Liver (tissue), 9 donors: ENCODE results near the gene DPF3. TPM values are rescaled to one million over a fixed set of nuclear protein-coding genes. Genes with fewer than 3 reads are reported as not detected.

Experiments
- DNase-seq: peaks from one replicate; pipeline ENCODE4 v3.0.0-alpha.2; 2017; ENCODE audit warnings: low spot score
- H3K27ac ChIP-seq, 2 donors: one replicate each; pipeline ENCODE4 v1.7.0; 2013; ENCODE audit warnings: inconsistent platforms in 2 of 2, low read length in 2 of 2, control low read depth in 1 of 2, low read depth in 1 of 2, mild to moderate bottlenecking in 1 of 2
- H3K27me3 ChIP-seq, 4 donors: one replicate each; pipeline versions ENCODE4 v1.6.1 to v1.7.0; 2013; ENCODE audit warnings: low read length in 3 of 4, inconsistent platforms in 1 of 4, mild to moderate bottlenecking in 1 of 4, moderate library complexity in 1 of 4; ENCODE audit not compliant: control insufficient read depth in 4 of 4, insufficient read depth in 4 of 4
- H3K36me3 ChIP-seq, 4 donors: one replicate each; pipeline versions ENCODE4 v1.6.1 to v1.7.0; 2013; ENCODE audit warnings: low read length in 3 of 4, mild to moderate bottlenecking in 3 of 4, low read depth in 1 of 4, moderate library complexity in 1 of 4; ENCODE audit not compliant: control insufficient read depth in 4 of 4, insufficient read depth in 3 of 4
- H3K4me1 ChIP-seq, 4 donors: one replicate each; pipeline versions ENCODE4 v1.6.1 to v1.7.0; 2013; ENCODE audit warnings: low read length in 3 of 4, mild to moderate bottlenecking in 3 of 4, moderate library complexity in 1 of 4; ENCODE audit not compliant: control insufficient read depth in 4 of 4, insufficient read depth in 4 of 4
- H3K4me3 ChIP-seq, 3 donors: one replicate each; pipeline versions ENCODE4 v1.6.1 to v1.7.0; 2013; ENCODE audit warnings: low read length in 3 of 3, control low read depth in 1 of 3, low read depth in 1 of 3, mild to moderate bottlenecking in 1 of 3
- H3K9ac ChIP-seq, 2 donors: one replicate each; pipeline ENCODE4 v1.7.0; 2013; ENCODE audit warnings: low read length in 2 of 2, mild to moderate bottlenecking in 2 of 2, moderate library complexity in 2 of 2, control low read depth in 1 of 2, low read depth in 1 of 2
- H3K9me3 ChIP-seq, 4 donors: one replicate each; pipeline versions ENCODE4 v1.6.1 to v1.7.0; 2013; ENCODE audit warnings: low read length in 3 of 4; ENCODE audit not compliant: control insufficient read depth in 4 of 4
- EGR1 ChIP-seq, 2 donors: IDR thresholded peaks; 2 replicates each; pipeline ENCODE4 v1.6.1; 2016 to 2018; ENCODE audit warnings: antibody characterized with exemption in 2 of 2, low read depth in 2 of 2
- FOXA1 ChIP-seq: IDR thresholded peaks from 2 replicates; pipeline ENCODE4 v1.6.1; 2016; ENCODE audit warnings: antibody characterized with exemption
- FOXA2 ChIP-seq: IDR thresholded peaks from 2 replicates; pipeline ENCODE4 v1.6.1; 2016; ENCODE audit warnings: antibody characterized with exemption
- GABPA ChIP-seq, 2 donors: IDR thresholded peaks in 1 of 2; conservative IDR thresholded peaks in 1 of 2; 2 replicates each; pipeline ENCODE4 v1.6.1; 2016; ENCODE audit warnings: antibody characterized with exemption in 2 of 2, mild to moderate bottlenecking in 1 of 2, moderate library complexity in 1 of 2
- HNF4A ChIP-seq, 2 donors: conservative IDR thresholded peaks; 2 replicates each; pipeline ENCODE4 v1.6.1; 2016; ENCODE audit warnings: antibody characterized with exemption in 2 of 2, mild to moderate bottlenecking in 2 of 2
- HNF4G ChIP-seq: IDR thresholded peaks from 2 replicates; pipeline ENCODE4 v1.6.1; 2016; ENCODE audit warnings: antibody characterized with exemption
- JUND ChIP-seq, 2 donors: IDR thresholded peaks; 2 replicates each; pipeline ENCODE4 v1.6.1; 2016; ENCODE audit warnings: antibody characterized with exemption in 2 of 2
- NR2F2 ChIP-seq: IDR thresholded peaks from 2 replicates; pipeline ENCODE4 v1.6.1; 2016; ENCODE audit warnings: antibody characterized with exemption
- RAD21 ChIP-seq, 2 donors: IDR thresholded peaks; 2 replicates each; pipeline ENCODE4 v1.6.1; 2016; ENCODE audit warnings: antibody characterized with exemption in 2 of 2, mild to moderate bottlenecking in 2 of 2
- RXRA ChIP-seq, 2 donors: IDR thresholded peaks; 2 replicates each; pipeline ENCODE4 v1.6.1; 2017 to 2018; ENCODE audit warnings: antibody characterized with exemption in 2 of 2, mild to moderate bottlenecking in 1 of 2
- SP1 ChIP-seq: IDR thresholded peaks from 2 replicates; pipeline ENCODE4 v1.6.1; 2018; ENCODE audit warnings: antibody characterized with exemption, mild to moderate bottlenecking
- TAF1 ChIP-seq: conservative IDR thresholded peaks from 2 replicates; pipeline ENCODE4 v1.6.1; 2016; ENCODE audit warnings: antibody characterized with exemption, mild to moderate bottlenecking
- YY1 ChIP-seq: IDR thresholded peaks from 2 replicates; pipeline ENCODE4 v1.6.1; 2016; ENCODE audit warnings: antibody characterized with exemption, mild to moderate bottlenecking
- WGBS: extraction: QIAGEN DNeasy Blood & Tissue Kit; methylation state at CpG from one replicate; pipeline ENCODE4 v1.1.7; 2013; 5-methylcytosine and 5-hydroxymethylcytosine counted together
- polyA plus RNA-seq, 2 donors: library from polyadenylated mRNA; stranded (reverse) in 1 of 2; unstranded in 1 of 2; fragments of 200-250 nt in 1 of 2; fragments of >200 nt in 1 of 2; fragmentation: Nextera tagmentation in 1 of 2; extraction: Ambion mirVana in 1 of 2; gene quantifications; one replicate each; pipeline versions ENCODE4 v1.2.1 to v1.2.3, GENCODE V29; 2013 to 2015
- total RNA-seq, 2 donors: library from RNA; depleted of rRNA; stranded (reverse); fragments of >200 nt; gene quantifications; one replicate each; pipeline ENCODE4 v1.2.3, GENCODE V29; 2014
- TF ChIP-seq, protein P1 (sequence below): fragments of 150-350 bp; IDR thresholded peaks from 2 replicates; pipeline ENCODE4 v1.5.1; 2017; ENCODE audit warnings: improper control_type of control experiment, low read depth, low read length; ENCODE audit not compliant: missing input control
- TF ChIP-seq, protein P2 (sequence below): IDR thresholded peaks from 2 replicates; pipeline ENCODE4 v1.6.1; 2016; ENCODE audit warnings: antibody characterized with exemption
- TF ChIP-seq, protein P3 (sequence below): IDR thresholded peaks from 2 replicates; pipeline ENCODE4 v1.6.1; 2016; ENCODE audit warnings: antibody characterized with exemption
- TF ChIP-seq, protein P4 (sequence below): IDR thresholded peaks from 2 replicates; pipeline ENCODE4 v1.6.1; 2016; ENCODE audit warnings: antibody characterized with exemption
- TF ChIP-seq, protein P5 (sequence below): IDR thresholded peaks from 2 replicates; pipeline ENCODE4 v1.6.1; 2016; ENCODE audit warnings: antibody characterized with exemption, mild to moderate bottlenecking
- donor health status: healthy.
- donor health status: healthy.
- donor health status: healthy.
- donor health status: healthy.
- donor health status: healthy.

DPF3 gene
- total and polyA plus RNA-seq, 4 donors = 1.1 to 23.2 (median 2.5) TPM

DNA sequence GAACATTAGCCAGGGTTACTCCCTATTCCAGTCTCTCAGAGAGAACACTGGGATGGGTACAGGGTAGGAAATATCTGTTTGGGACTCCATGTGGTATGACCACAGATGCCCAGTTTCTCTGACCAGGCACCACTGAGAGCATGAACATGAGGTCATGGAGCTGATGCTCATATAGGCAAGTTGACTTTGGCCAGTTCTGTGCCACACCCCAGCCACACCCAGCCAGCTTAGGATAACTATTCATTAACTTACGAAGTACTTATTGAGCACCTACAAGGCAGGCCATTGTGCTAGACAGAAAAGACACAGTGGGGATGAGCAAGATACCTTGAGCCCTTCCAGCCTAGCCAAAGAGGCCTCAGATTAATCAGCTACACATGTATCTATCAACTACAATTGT lies 262.5 kb downstream of the DPF3 start:
- 76% methylated on average over 1 of the region's 1 CpG for WGBS
- H3K9ac ChIP-seq = no peak overlapping the region

DNA sequence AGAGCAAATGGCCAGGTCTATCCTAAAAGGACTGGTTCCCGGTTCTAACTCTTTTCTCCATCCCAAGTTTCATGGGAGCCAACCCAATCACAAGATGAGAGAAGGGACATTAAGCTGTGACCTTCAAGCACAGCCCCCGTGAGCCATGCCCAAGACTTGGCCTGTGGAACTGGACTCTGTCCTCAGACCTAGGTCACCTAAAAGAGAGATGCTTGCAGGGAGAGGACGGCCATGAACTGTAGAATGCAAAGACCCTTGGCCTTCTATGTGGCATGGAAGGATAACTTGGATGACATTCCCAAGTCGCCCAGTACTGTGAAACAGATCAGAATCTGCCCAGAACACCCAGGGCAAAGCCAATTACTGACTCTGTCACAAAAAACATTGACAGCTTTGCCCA lies 263.5 kb downstream of the DPF3 start:
- no peaks in the 10 kb centered on the region for H3K9me3 ChIP-seq

More for the DNA sequence above, 262.5 kb downstream of the DPF3 start:
- no peaks in the 10 kb centered on the region for H3K27me3 ChIP-seq
- H3K27ac ChIP-seq = no peak overlapping the region
- H3K36me3 ChIP-seq = no peaks in the 10 kb centered on the region
- TF ChIP-seq TAF1 (no peak), EGR1 (IDR thresholded peaks at IDR 0.05; ENCODE audit: low read depth in 2 of 2) (no peak), SP1 (no peak), FOXA1 (no peak), RAD21 (IDR thresholded peaks at IDR 0.05) (no peak), RXRA (IDR thresholded peaks at IDR 0.05) (no peak), HNF4A (conservative IDR thresholded peaks at IDR 0.05) (no peak), FOXA2 (no peak)
- TF ChIP-seq, protein P1, sequence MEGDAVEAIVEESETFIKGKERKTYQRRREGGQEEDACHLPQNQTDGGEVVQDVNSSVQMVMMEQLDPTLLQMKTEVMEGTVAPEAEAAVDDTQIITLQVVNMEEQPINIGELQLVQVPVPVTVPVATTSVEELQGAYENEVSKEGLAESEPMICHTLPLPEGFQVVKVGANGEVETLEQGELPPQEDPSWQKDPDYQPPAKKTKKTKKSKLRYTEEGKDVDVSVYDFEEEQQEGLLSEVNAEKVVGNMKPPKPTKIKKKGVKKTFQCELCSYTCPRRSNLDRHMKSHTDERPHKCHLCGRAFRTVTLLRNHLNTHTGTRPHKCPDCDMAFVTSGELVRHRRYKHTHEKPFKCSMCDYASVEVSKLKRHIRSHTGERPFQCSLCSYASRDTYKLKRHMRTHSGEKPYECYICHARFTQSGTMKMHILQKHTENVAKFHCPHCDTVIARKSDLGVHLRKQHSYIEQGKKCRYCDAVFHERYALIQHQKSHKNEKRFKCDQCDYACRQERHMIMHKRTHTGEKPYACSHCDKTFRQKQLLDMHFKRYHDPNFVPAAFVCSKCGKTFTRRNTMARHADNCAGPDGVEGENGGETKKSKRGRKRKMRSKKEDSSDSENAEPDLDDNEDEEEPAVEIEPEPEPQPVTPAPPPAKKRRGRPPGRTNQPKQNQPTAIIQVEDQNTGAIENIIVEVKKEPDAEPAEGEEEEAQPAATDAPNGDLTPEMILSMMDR = no peak
- TF ChIP-seq, protein P2, sequence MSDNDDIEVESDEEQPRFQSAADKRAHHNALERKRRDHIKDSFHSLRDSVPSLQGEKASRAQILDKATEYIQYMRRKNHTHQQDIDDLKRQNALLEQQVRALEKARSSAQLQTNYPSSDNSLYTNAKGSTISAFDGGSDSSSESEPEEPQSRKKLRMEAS = no peak
- no peak overlapping the region for H3K4me3 ChIP-seq
- no peaks in the 10 kb centered on the region for H3K9me3 ChIP-seq
- no peaks in the 10 kb centered on the region for H3K4me1 ChIP-seq
- no peak for DNase-seq

More for the DNA sequence above, 263.5 kb downstream of the DPF3 start:
- no peak overlapping the region for H3K9ac ChIP-seq
- no peaks in the 10 kb centered on the region for H3K36me3 ChIP-seq
- H3K27me3 ChIP-seq = no peaks in the 10 kb centered on the region
- no peak overlapping the region for H3K27ac ChIP-seq
- no peak for DNase-seq
- TF ChIP-seq, protein P3, sequence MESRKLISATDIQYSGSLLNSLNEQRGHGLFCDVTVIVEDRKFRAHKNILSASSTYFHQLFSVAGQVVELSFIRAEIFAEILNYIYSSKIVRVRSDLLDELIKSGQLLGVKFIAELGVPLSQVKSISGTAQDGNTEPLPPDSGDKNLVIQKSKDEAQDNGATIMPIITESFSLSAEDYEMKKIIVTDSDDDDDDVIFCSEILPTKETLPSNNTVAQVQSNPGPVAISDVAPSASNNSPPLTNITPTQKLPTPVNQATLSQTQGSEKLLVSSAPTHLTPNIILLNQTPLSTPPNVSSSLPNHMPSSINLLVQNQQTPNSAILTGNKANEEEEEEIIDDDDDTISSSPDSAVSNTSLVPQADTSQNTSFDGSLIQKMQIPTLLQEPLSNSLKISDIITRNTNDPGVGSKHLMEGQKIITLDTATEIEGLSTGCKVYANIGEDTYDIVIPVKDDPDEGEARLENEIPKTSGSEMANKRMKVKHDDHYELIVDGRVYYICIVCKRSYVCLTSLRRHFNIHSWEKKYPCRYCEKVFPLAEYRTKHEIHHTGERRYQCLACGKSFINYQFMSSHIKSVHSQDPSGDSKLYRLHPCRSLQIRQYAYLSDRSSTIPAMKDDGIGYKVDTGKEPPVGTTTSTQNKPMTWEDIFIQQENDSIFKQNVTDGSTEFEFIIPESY = no peak
- TF ChIP-seq SP1 (no peak), GABPA (IDR thresholded peaks at IDR 0.05 in 1 of 2, conservative IDR thresholded peaks at IDR 0.05 in 1 of 2) (no peak), RAD21 (IDR thresholded peaks at IDR 0.05) (no peak), FOXA1 (no peak), NR2F2 (no peak), HNF4G (no peak), EGR1 (IDR thresholded peaks at IDR 0.05; ENCODE audit: low read depth in 2 of 2) (no peak), HNF4A (conservative IDR thresholded peaks at IDR 0.05) (no peak), TAF1 (no peak), FOXA2 (no peak), RXRA (IDR thresholded peaks at IDR 0.05) (no peak), JUND (IDR thresholded peaks at IDR 0.05) (no peak), YY1 (no peak)
- TF ChIP-seq, protein P4, sequence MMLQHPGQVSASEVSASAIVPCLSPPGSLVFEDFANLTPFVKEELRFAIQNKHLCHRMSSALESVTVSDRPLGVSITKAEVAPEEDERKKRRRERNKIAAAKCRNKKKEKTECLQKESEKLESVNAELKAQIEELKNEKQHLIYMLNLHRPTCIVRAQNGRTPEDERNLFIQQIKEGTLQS = no peak
- TF ChIP-seq, protein P1 = no peak
- TF ChIP-seq, protein P2 = no peak
- TF ChIP-seq, protein P5, sequence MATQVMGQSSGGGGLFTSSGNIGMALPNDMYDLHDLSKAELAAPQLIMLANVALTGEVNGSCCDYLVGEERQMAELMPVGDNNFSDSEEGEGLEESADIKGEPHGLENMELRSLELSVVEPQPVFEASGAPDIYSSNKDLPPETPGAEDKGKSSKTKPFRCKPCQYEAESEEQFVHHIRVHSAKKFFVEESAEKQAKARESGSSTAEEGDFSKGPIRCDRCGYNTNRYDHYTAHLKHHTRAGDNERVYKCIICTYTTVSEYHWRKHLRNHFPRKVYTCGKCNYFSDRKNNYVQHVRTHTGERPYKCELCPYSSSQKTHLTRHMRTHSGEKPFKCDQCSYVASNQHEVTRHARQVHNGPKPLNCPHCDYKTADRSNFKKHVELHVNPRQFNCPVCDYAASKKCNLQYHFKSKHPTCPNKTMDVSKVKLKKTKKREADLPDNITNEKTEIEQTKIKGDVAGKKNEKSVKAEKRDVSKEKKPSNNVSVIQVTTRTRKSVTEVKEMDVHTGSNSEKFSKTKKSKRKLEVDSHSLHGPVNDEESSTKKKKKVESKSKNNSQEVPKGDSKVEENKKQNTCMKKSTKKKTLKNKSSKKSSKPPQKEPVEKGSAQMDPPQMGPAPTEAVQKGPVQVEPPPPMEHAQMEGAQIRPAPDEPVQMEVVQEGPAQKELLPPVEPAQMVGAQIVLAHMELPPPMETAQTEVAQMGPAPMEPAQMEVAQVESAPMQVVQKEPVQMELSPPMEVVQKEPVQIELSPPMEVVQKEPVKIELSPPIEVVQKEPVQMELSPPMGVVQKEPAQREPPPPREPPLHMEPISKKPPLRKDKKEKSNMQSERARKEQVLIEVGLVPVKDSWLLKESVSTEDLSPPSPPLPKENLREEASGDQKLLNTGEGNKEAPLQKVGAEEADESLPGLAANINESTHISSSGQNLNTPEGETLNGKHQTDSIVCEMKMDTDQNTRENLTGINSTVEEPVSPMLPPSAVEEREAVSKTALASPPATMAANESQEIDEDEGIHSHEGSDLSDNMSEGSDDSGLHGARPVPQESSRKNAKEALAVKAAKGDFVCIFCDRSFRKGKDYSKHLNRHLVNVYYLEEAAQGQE = no peak
- 95% methylated on average over 4 of the region's 4 CpGs for WGBS
- no peaks in the 10 kb centered on the region for H3K4me1 ChIP-seq
- H3K4me3 ChIP-seq = no peak overlapping the region
